Stimulated activated CD4-positive, alpha-beta T cell treated with anti-CD3 and anti-CD28 coated beads, Interleukin-15, amount 100 ng/mL, for 48 hours (primary cell): ENCODE data around the gene MBD5.

ENCODE experiments used
- DNase-seq, 2 donors: peaks; one replicate each; pipeline ENCODE4 v3.0.0-alpha.2; 2020; ENCODE audit warnings: low read depth in 2 of 2

MBD5 gene

DNA sequence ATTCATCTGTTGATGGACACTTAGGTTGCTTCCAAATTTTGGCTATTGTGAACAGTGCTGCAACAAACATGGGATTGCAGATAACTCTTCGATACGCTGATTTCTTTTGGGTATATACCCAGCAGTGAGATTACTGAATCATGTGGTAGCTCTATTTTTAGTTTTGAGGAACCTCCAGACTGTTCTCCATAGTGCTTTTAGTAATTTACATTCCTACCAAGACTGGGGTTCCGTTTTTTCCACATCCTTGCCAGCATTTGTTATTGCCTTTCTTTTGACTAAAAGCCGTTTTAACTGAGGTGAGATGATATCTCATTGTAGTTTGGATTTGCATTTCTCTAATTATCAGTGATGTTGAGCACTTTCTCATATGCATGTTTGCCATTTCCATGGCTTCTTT, 200.3 kb downstream of the MBD5 start:
- no peak for DNase-seq

DNA sequence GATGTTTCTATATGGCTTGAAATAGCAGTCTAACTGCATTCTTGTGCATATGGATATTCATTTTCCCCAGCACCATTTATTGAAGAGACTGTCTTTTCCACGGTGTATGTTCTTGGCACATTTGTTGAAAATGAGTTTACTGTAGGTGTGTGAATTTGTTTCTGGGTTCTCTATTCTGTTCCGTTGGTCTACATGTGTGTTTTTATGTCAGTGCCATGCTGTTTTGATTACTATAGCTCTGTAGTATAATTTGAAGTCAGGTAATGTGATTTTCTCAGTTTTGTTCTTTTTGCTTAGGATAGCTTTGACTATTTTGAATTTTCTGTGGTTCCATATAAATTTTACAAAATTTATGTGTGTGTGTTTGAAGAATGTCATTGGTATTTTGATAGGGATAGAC, 201.0 kb downstream of the MBD5 start:
- no peak for DNase-seq

DNA sequence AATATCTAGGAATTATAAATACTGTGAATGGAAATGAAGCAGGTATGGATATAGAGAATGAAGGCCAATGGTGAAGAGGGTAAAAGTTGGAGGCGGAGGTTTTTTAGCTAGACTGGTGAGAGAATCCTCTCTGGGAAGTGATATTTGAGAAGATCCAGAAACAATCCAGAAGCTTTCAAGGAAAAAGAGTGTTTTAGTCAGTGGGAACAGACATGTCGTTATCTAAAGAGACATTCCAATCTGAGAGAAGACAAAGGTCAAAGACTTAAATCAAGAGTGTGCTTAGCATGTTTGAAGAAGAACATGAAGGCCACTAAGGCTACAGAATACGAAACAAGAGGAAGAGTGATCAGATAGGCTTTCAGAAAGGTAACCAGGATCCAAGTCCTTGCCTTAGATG, 211.0 kb downstream of the MBD5 start:
- no peak for DNase-seq

DNA sequence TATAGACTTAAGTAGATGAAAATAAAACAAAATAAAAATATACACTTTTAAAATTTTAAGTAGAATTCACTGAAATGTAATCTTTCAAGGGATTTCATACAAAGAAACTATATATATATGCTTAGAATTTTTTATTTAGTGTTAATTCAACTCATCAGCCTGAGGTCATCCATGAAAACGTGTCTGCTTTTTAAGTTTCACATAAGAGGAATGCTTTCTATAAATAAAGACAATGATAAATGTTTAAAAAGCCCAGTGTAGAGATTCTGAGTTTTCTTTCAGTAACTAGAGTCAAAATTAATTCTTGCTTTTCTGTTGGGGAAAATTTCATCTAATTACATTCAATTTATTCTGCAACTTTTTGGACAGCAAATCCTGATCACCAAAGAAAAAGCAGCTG, 213.3 kb downstream of the MBD5 start:
- DNase-seq: no peak

DNA sequence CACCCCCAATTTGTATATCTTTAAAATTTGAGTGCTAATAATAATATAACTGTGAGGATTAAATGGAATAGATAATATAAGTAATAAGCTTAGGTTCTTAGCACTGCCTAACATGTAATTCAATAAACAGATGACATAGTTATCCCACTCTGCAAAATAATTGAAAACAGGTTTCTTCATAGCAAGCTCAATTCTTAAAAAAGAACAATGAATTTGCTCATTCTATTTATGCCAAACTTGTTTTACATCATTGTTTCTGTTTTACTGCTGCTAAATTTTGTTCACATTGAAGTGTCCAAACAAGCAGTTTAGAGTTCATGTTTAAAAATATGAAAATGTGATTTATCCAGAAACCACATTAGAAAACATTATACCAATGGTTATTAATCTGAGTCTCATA, 217.0 kb downstream of the MBD5 start:
- no peak for DNase-seq

DNA sequence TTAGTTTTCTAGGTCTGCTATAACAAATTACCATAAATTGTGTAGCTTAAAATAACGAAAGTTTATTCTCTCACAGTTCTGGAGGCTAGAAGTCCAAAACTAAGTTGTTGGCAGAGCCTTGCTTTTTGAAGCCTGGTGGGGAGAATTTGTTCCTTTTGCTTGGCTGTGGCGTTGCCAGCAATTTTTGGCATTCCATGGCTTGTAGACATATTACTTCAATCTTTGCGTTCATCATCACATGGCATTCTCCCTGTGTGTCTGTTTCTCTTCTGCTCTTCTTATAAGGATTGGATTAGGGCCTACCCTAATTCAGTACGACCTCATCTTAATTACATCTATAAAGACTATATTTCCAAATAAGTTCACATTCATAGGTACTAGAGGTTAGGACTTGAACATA, 217.7 kb downstream of the MBD5 start:
- no peak for DNase-seq

DNA sequence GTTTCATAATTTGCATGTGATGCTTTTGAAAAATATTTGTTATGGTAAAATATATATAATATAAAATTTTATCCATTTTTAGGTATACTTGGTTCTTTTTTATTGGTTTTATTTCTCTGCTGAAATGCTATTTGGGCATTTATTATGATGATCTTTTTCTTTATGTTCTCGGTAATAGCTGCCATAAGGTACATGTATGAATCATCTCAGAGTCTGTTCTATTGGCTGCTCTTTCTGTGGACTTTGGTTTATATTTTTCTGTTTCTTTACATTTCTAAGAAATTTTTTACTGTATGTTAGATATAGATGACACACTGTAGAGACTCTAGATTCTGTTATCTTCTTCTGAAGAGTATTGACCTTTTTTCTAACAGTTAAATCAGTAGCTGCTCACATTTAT, 219.9 kb downstream of the MBD5 start:
- DNase-seq: no peak

DNA sequence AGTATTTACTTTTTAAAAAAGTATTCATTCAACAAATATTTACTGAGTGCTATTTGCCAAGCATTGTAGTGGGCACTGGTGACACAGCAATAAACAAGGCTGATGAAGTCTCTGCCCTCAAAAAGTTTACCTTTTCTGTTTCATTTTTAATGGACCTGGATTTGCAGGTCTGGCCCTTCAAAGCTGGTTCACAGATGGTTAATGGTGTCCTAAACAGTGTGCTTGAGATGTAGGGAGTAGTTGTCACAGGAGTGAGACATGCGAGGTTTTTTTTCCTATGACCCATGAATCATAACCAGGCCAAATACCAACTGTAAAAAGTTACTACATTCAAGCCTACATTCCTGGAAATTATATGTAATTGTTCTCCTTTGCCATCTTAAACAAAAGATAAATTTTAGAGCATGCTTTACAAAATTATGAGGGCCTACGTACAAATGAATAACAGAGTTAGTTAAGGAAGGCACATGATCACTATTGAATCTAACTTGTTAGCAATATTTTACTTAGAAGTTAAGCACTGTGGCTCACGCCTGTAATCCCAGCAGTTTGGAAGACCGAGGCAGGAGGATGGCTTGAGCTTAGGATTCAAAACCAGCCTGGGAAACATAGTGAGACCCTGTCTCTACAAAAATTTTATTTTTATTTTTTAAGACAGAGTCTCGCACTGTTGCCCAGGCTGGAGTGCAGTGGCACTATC, 223.9 kb downstream of the MBD5 start:
- DNase-seq: no peak

DNA sequence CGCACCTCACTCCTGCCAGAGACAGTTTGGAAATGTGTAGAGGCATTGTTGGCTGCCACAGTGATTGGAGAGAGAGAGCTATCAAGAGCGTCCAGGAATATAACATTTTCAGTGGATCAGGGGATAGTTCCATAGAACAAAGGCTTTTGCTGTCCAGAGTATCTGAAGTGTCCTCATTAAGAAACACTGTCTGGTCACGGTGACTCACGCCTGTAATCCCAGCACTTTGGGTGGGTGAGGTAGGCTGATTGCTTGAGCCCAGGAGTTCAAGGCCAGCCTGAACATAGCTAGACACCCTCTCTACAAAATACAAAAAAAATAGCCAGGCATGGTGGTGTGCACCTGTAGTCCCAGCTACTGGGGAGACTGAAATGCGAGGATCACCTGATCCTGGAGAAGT, 231.1 kb downstream of the MBD5 start:
- no peak for DNase-seq

DNA sequence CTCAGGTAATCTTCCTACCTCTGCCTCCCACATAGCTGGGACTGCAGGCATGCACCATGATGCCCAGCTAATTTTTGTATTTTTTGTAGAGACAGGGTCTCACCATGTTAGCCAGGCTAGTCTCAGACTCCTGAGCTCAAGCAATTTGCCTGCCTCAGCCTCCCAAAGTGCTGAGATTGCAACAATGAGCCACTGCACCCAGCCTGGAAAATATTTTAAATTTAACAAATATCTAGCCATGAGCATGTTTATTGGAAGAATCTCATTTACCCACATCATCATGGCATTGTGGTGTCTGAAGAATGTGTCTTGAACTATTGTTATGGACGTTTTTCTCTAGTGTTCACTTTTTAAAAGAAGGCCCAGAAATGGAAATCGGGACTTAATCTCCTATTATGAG, 231.8 kb downstream of the MBD5 start:
- DNase-seq: no peak

DNA sequence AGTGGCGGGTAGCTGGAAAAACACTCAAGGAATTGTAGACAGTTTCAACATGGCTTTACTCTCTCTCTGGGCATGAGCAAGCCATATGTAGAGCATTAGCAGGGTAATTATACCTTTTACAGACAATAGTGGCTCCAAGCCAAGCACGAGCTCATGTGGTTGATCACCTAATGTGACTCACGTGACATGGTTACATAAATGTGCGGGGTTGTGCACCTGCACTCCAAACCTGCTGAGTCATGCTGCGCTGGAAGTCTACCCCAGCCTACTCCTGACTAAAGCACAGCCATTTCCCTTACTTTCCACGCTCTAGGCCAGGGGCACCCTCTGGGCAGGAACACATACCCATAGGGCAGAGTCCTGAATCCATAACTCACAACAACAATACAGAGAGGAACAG, 232.8 kb downstream of the MBD5 start:
- DNase-seq: no peak

DNA sequence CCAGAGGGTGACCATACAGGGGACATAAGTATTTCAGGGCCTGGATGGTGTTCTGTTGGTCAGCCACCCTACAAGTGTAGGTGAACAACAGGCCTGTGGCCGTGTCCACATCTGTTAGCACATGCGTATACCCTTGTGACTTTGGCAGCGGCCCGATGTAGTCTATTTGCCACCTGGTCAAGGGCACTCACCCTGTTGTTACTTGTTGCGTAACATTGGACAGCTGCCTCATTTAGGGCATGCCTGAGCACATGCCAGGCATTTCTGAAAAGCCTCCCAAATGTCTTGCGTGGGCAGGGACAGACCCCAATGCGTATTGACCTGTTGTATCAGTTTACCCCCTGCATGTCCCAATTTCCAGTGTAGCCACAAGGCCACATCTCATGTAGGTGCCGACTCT, 235.0 kb downstream of the MBD5 start:
- no peak for DNase-seq

DNA sequence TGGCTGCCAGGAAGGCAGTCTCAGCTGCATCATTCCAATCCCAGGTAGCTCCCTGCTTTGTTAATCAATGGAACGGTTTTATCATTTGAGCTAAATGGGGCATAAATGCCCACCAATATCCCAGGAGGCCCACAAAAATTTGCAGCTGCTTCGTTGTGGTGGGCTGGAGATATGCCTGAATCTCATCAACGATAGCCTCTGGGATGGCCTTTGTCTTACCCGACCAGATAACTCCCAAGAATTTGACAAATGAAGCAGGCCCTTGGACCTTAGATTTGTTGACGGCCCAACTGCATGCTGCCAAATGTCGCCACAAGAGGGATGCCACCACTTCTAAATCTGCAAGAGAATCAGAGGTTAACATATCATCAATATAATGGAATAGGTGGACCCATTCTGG, 236.4 kb downstream of the MBD5 start:
- no peak for DNase-seq

DNA sequence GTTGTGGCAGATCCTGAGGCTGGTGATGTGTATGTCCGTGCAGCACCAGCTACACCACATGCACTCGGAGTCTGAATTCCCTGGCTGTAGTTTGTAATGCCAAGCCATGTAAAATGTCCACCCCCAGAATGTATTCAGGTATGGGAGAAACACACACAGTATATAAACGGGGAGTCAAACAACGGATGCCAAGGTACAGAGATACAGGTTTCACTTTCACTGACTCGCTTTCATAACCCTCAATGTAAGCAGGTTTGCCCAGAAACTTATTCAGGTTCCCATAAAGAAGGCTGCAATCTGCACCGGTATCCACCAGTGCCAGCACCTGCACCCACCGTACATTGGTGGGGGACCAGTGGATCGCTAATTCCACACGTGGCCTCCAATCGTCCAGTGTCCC, 237.2 kb downstream of the MBD5 start:
- no peak for DNase-seq

DNA sequence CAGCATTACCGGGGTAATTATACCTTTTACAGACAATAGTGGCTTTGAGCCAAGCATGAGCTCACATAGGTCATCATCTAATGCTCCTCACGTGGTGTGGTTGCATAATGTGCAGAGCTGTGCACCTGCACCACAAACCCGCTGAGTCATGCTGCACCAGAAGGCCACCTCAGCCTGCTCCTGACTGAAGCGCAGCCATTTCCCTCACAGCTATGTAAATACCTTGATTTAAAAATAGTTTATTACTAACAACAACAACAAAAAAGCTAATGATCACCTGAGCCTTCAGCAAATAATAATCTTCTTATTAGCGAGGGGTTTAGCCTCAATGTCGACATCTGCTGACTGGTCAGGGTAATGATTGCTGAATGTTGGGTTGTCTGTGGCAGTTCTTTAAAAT, 238.8 kb downstream of the MBD5 start:
- no peak for DNase-seq

DNA sequence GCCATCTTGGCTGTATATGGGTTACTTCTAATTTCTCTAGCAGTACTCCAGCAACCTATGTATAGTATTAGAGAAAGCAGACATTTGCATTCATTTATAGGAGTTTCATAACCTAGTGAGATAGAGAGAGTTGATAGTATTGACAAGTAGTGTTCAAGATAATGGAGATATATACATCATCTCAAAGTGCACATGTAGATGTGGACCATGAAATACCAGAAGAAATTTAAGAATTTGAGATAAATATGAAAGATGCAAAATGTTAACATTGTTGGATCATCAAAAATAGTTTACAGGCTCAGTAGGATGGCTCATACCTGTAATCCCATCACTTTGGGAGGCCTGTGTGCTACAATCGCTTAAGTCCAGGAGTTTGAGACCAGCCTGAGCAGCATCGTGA, 243.0 kb downstream of the MBD5 start:
- DNase-seq: no peak

DNA sequence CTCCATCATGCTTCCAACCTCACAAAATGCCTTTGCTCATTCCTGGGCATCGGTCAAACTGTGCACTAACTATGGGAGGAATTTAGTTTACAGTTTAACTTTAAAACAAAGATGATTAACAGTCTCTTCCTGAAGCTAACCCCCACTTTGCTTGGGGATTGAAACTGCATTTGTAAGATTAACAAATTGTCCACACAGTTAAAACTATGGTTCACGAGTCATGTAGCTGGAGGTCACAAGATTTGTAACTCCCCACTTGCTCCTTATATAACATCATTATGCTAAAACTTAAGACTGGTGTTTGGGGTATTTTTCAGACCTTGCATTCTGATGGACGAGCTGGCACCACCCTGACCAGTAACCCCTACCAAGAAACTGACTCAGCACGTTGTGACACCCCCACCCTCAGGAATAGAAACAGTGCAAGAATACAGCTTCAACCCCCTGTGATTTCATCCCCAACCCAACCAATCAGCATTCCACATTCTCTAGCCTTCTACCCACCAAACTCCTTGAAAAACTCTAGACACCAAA, 252.3 kb downstream of the MBD5 start:
- DNase-seq: no peak

DNA sequence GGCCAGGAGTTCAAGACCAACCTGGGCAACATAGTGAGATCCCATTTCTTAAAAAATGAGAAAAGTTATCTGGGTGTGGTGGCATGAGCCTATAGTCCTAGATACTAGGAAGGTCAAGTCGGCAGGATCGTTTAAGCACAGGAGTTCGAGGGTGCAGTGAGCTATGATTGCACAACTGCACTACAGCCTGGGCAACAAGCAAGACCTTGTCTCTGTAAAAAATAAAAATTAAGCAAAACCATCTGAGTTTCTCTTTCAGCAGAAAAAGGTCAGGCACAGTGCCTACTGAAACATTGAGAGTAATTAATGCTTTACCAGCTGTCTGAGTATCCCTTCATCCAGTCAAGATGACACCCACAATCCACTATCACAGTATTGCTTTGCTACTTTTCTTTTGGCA, 258.3 kb downstream of the MBD5 start:
- no peak for DNase-seq

DNA sequence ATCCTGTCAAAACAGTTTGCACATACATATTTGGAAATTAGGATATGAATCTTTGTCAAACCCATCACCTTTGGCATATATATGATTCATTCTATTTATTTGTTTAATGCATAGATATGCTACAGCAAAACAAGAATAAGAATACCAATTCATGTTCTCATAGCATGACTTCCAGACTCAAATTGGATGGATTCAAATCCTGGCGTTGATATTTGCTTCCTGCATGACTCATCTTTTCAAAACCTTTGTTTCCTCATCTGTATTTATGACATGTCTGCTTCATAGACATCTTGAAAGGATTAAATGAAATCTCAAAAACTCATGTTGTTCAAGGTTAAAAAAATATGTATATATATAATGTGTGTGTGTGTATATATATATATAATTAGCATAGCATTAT, 261.3 kb downstream of the MBD5 start:
- no peak for DNase-seq

DNA sequence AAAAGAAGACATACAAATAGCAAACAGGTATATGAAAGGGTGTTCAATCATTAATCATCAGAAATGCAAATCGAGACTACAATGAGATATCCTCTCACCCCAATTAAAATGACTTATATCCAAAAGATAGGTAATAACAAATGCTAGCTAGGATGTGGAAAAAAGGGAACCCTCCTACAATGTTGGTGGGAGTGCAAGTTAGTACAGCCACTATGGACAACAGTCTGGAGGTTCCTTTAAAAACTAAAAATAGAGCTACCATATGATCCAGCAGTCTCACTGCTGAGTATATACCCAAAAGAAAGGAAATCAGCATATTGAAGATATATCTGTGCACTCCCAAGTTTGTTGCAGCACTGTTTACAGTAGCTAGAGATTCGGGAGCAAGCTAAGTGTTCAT, 271.5 kb downstream of the MBD5 start:
- no peak for DNase-seq

DNA sequence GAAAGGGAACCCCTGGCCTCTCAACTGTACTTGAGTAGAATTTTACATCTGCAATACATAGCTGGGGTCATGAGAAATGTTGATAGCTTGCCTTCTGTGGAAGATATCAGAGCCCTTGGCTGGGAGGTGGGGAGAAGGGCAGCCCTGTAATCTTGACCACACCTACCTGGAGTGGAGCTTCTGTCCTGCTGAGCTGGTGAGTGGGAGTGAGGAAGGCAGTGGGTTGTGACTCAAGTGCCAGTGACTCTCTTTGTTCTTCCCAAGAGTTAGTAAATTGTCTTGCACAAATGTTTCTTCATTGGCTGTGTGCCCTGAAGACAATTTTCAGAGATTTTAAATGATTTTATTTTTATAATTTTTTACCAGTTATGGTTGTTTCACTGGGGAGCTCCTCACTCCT, 277.3 kb downstream of the MBD5 start:
- no peak for DNase-seq

DNA sequence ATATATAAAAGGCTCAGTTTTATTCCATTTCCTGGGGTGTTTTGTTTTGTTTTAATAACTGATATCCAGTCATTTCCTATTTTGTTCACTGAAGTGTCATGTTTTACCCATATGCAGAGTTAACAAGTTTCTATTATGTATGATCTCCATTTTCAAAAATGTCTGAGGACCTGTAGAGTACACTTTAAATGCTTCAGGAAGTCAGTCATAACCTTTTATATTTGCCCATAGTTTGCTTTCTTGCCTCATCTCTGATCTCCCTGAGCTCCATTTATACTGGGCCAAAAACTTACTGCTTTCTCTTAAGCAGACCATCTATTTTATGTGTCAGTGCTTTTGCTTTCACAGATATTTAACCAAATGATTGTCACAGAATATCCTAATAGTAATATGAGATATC, 278.7 kb downstream of the MBD5 start:
- DNase-seq: no peak

DNA sequence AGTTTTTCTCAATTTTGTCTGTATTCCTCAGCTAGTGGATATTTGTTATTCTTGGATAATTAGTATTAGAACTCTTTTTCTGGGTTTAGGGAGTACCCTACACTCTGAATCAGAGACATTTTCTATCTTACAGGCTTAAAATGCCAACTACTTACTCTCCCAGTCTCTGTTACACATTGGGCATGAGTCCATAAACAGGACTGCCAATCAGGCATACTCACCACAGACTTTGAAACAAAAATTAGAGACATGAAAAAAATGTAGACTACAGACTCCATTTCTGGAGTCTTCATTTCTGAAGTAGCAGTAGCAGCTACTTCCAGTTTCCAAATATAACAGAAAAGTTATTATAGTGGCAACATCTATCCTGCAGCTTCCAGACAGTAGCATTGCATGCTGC, 279.7 kb downstream of the MBD5 start:
- no peak for DNase-seq

DNA sequence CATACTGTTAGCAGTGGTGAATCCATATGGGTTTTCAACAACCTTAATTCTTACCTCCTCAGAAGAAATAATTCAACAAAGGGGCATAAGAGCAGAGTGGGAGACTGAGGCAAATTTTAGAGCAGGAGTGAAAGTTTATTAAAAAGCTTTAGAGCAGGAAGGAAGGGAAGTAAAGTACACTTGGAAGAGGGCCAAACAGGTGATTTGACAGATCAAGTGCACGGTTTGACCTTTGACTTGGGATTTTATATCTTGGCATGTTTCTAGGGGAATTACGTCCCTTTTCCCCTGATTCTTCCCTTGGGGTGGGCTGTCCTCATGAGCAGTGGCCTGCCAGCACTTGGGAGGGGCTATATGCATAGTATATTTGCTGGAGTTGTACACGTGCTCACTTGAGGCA, 280.5 kb downstream of the MBD5 start:
- no peak for DNase-seq
